Lung (tissue), 12 donors: ENCODE data around the gene PCBP4. TPM values are rescaled to one million over a fixed set of nuclear protein-coding genes. Genes with fewer than 3 reads are reported as not detected.

Experiments
- ATAC-seq: fragments of 200-7000 bp; cut with Tn5 transposase; one replicate; pipeline ENCODE4 v1.9.1; 2020; ENCODE audit warnings: moderate number of reproducible peaks; ENCODE audit not compliant: insufficient read depth, low FRiP score
- DNase-seq, 3 donors: peaks; one replicate each; pipeline ENCODE4 v3.0.0-alpha.2; 2013 to 2017
- H3K27ac ChIP-seq, 2 donors: one replicate each; pipeline ENCODE4 v1.5.1; 2013; ENCODE audit warnings: mild to moderate bottlenecking in 2 of 2, moderate library complexity in 2 of 2, control low read depth in 1 of 2, inconsistent platforms in 1 of 2, low read depth in 1 of 2, low read length in 1 of 2
- H3K27me3 ChIP-seq, 3 donors: one replicate each; pipeline ENCODE4 v1.5.1; 2013; ENCODE audit warnings: low read length in 2 of 3; ENCODE audit not compliant: control insufficient read depth in 3 of 3, insufficient read depth in 3 of 3
- H3K36me3 ChIP-seq, 4 donors: one replicate each; pipeline ENCODE4 v1.5.1; 2013; ENCODE audit warnings: low read length in 4 of 4, mild to moderate bottlenecking in 1 of 4, moderate library complexity in 1 of 4; ENCODE audit not compliant: control insufficient read depth in 4 of 4, insufficient read depth in 4 of 4
- H3K4me1 ChIP-seq, 5 donors: one replicate each; pipeline ENCODE4 v1.5.1; 2013; ENCODE audit warnings: low read length in 5 of 5, mild to moderate bottlenecking in 2 of 5, moderate library complexity in 1 of 5; ENCODE audit not compliant: control insufficient read depth in 5 of 5, insufficient read depth in 5 of 5
- H3K4me3 ChIP-seq: one replicate; pipeline ENCODE4 v1.5.1; 2013; ENCODE audit warnings: mild to moderate bottlenecking, control low read depth, moderate library complexity
- H3K9ac ChIP-seq, 2 donors: one replicate each; pipeline ENCODE4 v1.5.1; 2013; ENCODE audit warnings: low read length in 2 of 2, control low read depth in 1 of 2; ENCODE audit not compliant: insufficient read depth in 1 of 2
- H3K9me3 ChIP-seq, 4 donors: one replicate each; pipeline ENCODE4 v1.5.1; 2013; ENCODE audit warnings: low read length in 3 of 4, mild to moderate bottlenecking in 1 of 4, moderate library complexity in 1 of 4; ENCODE audit not compliant: control insufficient read depth in 4 of 4, insufficient read depth in 3 of 4
- WGBS, 2 donors: extraction: QIAGEN DNeasy Blood & Tissue Kit; methylation state at CpG; one replicate each; pipeline ENCODE4 v1.1.7; 2013; 5-methylcytosine and 5-hydroxymethylcytosine counted together
- polyA plus RNA-seq, 2 donors: library from polyadenylated mRNA; stranded (reverse); fragments of 200-250 nt; gene quantifications; one replicate each; pipeline ENCODE4 v1.2.1, GENCODE V29; 2013
- total RNA-seq, 2 donors: library from RNA; depleted of rRNA in 1 of 2; stranded (reverse); fragments of >200 nt in 1 of 2; gene quantifications; one replicate each; pipeline ENCODE4 v1.2.1, GENCODE V29; 2014 to 2021
- TF ChIP-seq, protein P1 (sequence below): IDR thresholded peaks from 2 replicates; pipeline ENCODE4 v1.5.1; 2012; ENCODE audit warnings: mild to moderate bottlenecking; ENCODE audit errors: control extremely low read depth, extremely low read depth
- donor health status: control.
- donor health status: control.
- donor health status: Bipolar disorder and iron deficiency.
- donor health status: healthy.
- donor health status: DM: yes; HTN: yes; CAD: no.

Gene PCBP4
- total and polyA plus RNA-seq, 4 donors: 17.4 to 44.3 (median 28.6) TPM

- WGBS, 2 donors: 76 to 82% methylated on average over 6 of the region's 6 CpGs
- no peak for ATAC-seq
- H3K9me3 ChIP-seq: no peaks in the 10 kb centered on the region
- peaks cover 0 to 36% (median 20%) of the 10 kb centered on the region in 5 donors for H3K4me1 ChIP-seq
- no peaks in the 10 kb centered on the region for H3K27me3 ChIP-seq
- H3K36me3 ChIP-seq: no peaks in the 10 kb centered on the region
- DNase-seq: no peak
- H3K27ac ChIP-seq: no peak overlapping the region
- H3K4me3 ChIP-seq: no peak overlapping the region
- TF ChIP-seq, protein P1, sequence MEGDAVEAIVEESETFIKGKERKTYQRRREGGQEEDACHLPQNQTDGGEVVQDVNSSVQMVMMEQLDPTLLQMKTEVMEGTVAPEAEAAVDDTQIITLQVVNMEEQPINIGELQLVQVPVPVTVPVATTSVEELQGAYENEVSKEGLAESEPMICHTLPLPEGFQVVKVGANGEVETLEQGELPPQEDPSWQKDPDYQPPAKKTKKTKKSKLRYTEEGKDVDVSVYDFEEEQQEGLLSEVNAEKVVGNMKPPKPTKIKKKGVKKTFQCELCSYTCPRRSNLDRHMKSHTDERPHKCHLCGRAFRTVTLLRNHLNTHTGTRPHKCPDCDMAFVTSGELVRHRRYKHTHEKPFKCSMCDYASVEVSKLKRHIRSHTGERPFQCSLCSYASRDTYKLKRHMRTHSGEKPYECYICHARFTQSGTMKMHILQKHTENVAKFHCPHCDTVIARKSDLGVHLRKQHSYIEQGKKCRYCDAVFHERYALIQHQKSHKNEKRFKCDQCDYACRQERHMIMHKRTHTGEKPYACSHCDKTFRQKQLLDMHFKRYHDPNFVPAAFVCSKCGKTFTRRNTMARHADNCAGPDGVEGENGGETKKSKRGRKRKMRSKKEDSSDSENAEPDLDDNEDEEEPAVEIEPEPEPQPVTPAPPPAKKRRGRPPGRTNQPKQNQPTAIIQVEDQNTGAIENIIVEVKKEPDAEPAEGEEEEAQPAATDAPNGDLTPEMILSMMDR: no peak
- H3K9ac ChIP-seq: no peak overlapping the region
Measured at GRCh38 chr3:51970606-51971300, 3.5 kb upstream of the PCBP4 start.

GRCh38 chr3:51969841-51970240, 2.6 kb upstream of the PCBP4 start:
- Histone ChIP-seq H3K4me1 (peaks cover 0 to 30% (median 16%) of the 10 kb centered on the region in 5 donors), H3K27me3 (no peaks in the 10 kb centered on the region), H3K4me3 (no peak overlapping the region), H3K36me3 (no peaks in the 10 kb centered on the region), H3K27ac (no peak overlapping the region), H3K9me3 (no peaks in the 10 kb centered on the region), H3K9ac (no peak overlapping the region)
- DNase-seq (no peak), ATAC-seq (no peak)
- WGBS, 2 donors: 76 to 88% methylated on average over 4 of the region's 4 CpGs
- TF ChIP-seq, protein P1: no peak

GRCh38 chr3:51968883-51969678, 1.8 kb upstream of the PCBP4 start:
- Histone ChIP-seq H3K9me3 (no peaks in the 10 kb centered on the region), H3K4me3 (no peak overlapping the region), H3K4me1 (peaks cover 2 to 30% (median 10%) of the 10 kb centered on the region in 5 donors), H3K36me3 (no peaks in the 10 kb centered on the region), H3K27me3 (no peaks in the 10 kb centered on the region), H3K9ac (no peak overlapping the region), H3K27ac (no peak overlapping the region)
- ATAC-seq: no peak
- DNase-seq: no peak
- TF ChIP-seq, protein P1: no peak
- 84 to 86% methylated on average over 6 of the region's 6 CpGs for WGBS, 2 donors
